AG09309 (cell line): Measurements from ENCODE around the gene RUSC1.

ENCODE experiments used
- DNase-seq: peaks from one replicate; pipeline ENCODE4 v3.0.0-alpha.2; 2010; ENCODE audit warnings: low read depth
- H3K4me3 ChIP-seq: 2 replicates; pipeline ENCODE4 v1.5.1; 2011; ENCODE audit warnings: mild to moderate bottlenecking, low read depth, low read length, moderate library complexity; ENCODE audit not compliant: control insufficient read depth
- TF ChIP-seq, protein P1 (sequence below): IDR thresholded peaks from 2 replicates; pipeline ENCODE4 v1.5.1; 2011; ENCODE audit warnings: mild to moderate bottlenecking, low read depth, low read length, inconsistent platforms; ENCODE audit not compliant: insufficient read depth, control insufficient read depth; ENCODE audit errors: missing control alignments

RUSC1 gene

DNA sequence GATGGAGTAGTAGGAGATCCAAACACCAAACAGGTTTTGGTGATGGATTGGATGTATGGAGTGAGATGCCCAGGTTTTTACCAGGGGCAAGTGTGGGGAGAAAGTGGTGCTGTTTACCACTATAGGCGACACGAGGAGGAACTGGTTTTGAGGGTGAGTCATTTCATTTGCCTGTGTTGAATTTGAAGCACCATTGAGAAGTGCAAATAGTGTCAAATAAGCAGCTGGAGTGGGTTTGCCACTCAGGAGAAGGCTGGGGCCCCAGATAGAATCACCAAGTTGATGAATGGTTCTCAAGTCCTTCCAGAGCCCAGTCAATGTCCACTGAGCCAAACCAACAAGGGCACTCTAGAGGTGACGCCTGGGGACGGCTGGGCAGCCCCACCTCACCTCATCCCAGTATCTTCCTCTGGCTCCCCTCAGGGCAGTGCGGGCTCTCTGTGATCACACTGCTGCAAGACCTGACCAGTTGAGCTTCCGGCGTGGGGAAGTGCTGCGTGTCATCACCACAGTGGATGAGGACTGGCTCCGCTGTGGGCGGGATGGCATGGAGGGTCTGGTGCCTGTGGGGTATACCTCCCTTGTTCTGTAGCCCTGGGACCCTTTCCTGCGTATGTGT lies 9.4 kb downstream of the RUSC1 start:
- TF ChIP-seq, protein P1, sequence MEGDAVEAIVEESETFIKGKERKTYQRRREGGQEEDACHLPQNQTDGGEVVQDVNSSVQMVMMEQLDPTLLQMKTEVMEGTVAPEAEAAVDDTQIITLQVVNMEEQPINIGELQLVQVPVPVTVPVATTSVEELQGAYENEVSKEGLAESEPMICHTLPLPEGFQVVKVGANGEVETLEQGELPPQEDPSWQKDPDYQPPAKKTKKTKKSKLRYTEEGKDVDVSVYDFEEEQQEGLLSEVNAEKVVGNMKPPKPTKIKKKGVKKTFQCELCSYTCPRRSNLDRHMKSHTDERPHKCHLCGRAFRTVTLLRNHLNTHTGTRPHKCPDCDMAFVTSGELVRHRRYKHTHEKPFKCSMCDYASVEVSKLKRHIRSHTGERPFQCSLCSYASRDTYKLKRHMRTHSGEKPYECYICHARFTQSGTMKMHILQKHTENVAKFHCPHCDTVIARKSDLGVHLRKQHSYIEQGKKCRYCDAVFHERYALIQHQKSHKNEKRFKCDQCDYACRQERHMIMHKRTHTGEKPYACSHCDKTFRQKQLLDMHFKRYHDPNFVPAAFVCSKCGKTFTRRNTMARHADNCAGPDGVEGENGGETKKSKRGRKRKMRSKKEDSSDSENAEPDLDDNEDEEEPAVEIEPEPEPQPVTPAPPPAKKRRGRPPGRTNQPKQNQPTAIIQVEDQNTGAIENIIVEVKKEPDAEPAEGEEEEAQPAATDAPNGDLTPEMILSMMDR: no peak
- no peak for DNase-seq
- H3K4me3 ChIP-seq: no peak overlapping the region

DNA sequence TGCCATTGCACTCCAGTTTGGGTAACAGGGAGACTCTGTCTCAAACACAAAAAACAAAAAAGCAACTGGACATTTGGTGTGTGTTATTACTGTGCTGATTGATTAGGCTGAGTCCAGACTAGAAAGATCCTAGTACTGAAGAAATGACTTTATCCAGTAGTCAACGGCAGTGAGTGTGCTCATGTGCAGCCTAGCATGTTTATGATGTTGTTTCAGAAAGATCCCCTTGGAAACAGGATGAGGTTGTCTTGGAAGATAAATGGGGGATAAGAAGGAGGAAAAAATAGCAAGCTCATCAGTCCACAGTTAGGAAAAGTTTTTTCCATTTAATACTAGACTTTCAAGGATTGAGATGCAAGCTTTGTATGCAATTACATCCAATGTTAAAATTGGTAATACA lies 14.3 kb downstream of the RUSC1 start:
- TF ChIP-seq, protein P1: no peak
- no peak overlapping the region for H3K4me3 ChIP-seq
- DNase-seq: no peak

DNA sequence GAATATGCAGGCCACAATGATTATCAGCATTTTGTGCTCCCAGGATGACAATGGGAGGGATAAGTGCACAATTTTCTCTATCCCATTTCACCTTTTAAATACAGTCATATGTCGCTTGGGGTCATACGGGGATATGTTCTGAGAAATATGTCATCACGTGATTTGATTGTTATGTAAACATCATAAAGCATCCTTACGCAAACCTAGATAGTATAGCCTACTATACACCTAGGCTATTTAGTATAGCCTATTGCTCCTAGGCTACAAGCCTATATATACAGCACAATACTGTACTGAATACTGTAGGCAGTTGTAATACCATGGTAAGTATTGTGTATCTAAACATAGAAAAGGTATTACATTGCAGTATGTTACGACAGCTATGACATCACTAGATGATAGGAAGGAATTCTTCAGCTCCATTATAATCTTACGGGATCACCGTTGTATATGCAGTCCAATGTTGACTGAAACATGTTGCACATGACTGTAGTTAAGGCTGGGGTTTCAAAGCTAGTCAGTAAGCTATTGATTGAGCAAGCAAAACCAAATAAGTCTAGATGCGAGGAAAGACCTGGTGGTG lies 18.9 kb downstream of the RUSC1 start:
- no peak overlapping the region for H3K4me3 ChIP-seq
- TF ChIP-seq, protein P1: no peak
- no peak for DNase-seq

DNA sequence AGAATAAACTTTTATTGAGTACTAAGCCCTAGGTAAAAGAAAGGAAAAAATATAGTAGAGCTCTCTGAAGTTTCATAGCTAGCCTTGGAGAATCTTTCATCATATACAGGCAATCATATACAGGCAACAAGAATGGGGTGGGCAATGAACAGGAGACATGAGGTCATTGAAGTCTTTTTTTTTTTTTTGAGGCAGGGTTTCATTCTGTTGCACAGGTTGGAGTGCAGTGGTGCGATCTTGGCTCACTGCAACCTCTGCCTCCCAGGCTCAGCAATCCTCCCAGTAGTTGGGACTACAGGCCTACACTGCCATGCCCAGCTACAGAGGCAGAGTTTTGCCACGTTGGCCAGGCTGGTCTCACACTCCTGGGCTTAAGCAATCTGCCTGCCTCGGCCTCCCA lies 22.1 kb downstream of the RUSC1 start:
- DNase-seq: no peak
- TF ChIP-seq, protein P1: no peak
- H3K4me3 ChIP-seq: no peak overlapping the region

DNA sequence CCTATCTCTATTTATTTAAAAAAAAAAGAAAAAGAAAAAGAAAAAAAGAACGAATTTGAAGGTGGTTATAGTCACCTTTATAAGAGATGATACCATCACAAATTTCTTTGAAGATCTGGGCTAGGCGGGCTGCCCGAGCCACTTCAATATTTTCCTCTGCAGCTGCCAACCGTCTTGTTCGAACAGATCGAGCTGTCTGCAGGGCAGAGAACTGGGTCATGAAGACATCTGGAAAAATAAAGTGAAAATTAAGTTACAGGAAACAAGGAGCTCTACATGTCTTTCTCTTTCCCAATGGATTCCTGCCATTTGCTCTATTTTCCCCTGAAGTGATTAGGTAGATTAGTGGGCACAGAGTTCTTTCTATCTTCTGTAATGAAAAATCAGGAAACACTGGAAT lies 31.9 kb downstream of the RUSC1 start:
- TF ChIP-seq, protein P1: no peak
- no peak for DNase-seq

DNA sequence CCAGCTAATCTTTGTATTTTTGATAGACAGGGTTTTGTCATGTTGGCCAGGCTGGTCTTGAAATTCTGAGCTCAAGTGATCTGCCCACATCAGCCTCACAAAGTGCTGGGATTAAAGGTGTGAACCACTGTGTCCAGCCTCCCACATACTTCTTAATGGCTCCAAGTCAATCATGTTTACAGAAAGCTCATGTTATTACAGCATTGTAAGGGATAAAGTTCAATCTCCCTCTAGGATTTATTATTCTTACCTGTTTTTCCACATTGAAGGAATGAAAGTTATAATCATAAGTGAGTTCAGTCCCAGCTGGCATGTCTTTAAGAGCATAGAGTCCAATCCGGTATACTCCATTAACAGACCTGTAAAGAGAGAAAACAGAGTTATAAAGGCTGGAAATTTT lies 39.4 kb downstream of the RUSC1 start:
- TF ChIP-seq, protein P1: no peak
- DNase-seq: no peak
- no peak overlapping the region for H3K4me3 ChIP-seq

More for the DNA sequence above, 31.9 kb downstream of the RUSC1 start:
- H3K4me3 ChIP-seq: no peak overlapping the region
